Measurements from ENCODE around the gene SKP1.

DNA sequence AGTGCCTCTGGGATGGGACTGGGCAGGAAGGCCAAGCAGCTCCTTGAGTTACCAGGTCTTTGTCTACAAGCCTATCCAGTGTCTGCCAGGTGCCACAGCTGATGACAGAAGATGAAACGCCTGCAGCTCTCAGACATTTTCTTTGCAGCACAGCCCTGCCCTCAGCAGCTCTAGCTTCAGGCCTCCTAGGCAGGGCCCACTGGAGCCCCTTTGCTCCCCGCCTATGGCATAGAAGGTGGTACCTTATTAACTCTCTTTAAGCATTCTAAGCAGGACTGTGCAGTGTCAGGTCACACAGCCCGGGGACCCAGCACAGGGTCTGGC is 1.3 kb upstream of the SKP1 start:
- TF ChIP-seq EZH2 (optimal IDR thresholded peaks at IDR 0.05; ENCODE audit: low read depth, low read length) (no peak), CTCF (IDR thresholded peaks at IDR 0.05; ENCODE audit: low read length) (no peak)

Data from MM.1S (cell line).